OCI-LY3 (cell line): ENCODE measurements around the gene ANGPTL4.

Experiments
- H2AFZ ChIP-seq: fragments of 200-600, 300-600 bp; shearing (Covaris generic); 2 replicates; pipeline ENCODE4 v1.6.0; 2014; ENCODE audit warnings: antibody characterized with exemption, low read depth, low read length
- H3K27ac ChIP-seq: fragments of 200-600, 300-600 bp; sonication (generic); 2 replicates; pipeline ENCODE4 v1.5.1; 2014; ENCODE audit warnings: mild to moderate bottlenecking, low read length, moderate library complexity, mixed read lengths
- H3K27me3 ChIP-seq: fragments of 200-600, 300-600 bp; sonication (generic); 2 replicates; pipeline ENCODE4 v1.6.1; 2014; ENCODE audit warnings: low read depth, low read length, mixed read lengths
- H3K36me3 ChIP-seq: fragments of 200-600, 300-600 bp; sonication (generic); replicated peaks from 2 replicates; pipeline ENCODE3; 2014; ENCODE audit warnings: low read depth, low read length, mixed read lengths
- H3K4me1 ChIP-seq: fragments of 300-600, 200-600 bp; sonication (generic); 2 replicates; pipeline ENCODE4 v1.6.1; 2014; ENCODE audit warnings: low read length, mixed read lengths
- H3K4me2 ChIP-seq: fragments of 200-600, 300-600 bp; sonication (generic); 2 replicates; pipeline ENCODE4 v1.6.1; 2014; ENCODE audit warnings: low read length, mixed read lengths
- H3K4me3 ChIP-seq: fragments of 300-600, 200-600 bp; sonication (generic); 2 replicates; pipeline ENCODE4 v1.5.1; 2014; ENCODE audit warnings: antibody characterized with exemption, mild to moderate bottlenecking, low read length, moderate library complexity
- H3K79me2 ChIP-seq: fragments of 300-600, 200-600 bp; shearing (Covaris generic); 2 replicates; pipeline ENCODE4 v1.6.1; 2014; ENCODE audit warnings: mild to moderate bottlenecking, low read length, mixed read lengths
- H3K9ac ChIP-seq: fragments of 300-600, 200-600 bp; shearing (Covaris generic); 2 replicates; pipeline ENCODE4 v1.6.0; 2014; ENCODE audit warnings: mild to moderate bottlenecking, low read length, moderate library complexity
- H3K9me3 ChIP-seq: fragments of 200-600, 300-600 bp; shearing (Covaris generic); 2 replicates; pipeline ENCODE4 v1.6.1; 2014; ENCODE audit warnings: low read length, mixed read lengths; ENCODE audit not compliant: insufficient read depth
- H4K20me1 ChIP-seq: fragments of 200-600, 300-600 bp; sonication (generic); 2 replicates; pipeline ENCODE4 v1.6.1; 2016; ENCODE audit warnings: low read length, mixed read lengths; ENCODE audit not compliant: insufficient read depth
- CTCF ChIP-seq: fragments of 200-600, 300-600 bp; sonication (generic); IDR thresholded peaks from 2 replicates; pipeline ENCODE4 v1.5.1; 2014; ENCODE audit warnings: antibody characterized with exemption, low read length, low read depth
- EZH2phosphoT487 ChIP-seq: fragments of 200-600 bp; shearing (Covaris generic); IDR thresholded peaks from 2 replicates; pipeline ENCODE4 v1.6.1; 2018; ENCODE audit warnings: antibody characterized with exemption, mixed run types, low read depth

The ANGPTL4 gene

DNA sequence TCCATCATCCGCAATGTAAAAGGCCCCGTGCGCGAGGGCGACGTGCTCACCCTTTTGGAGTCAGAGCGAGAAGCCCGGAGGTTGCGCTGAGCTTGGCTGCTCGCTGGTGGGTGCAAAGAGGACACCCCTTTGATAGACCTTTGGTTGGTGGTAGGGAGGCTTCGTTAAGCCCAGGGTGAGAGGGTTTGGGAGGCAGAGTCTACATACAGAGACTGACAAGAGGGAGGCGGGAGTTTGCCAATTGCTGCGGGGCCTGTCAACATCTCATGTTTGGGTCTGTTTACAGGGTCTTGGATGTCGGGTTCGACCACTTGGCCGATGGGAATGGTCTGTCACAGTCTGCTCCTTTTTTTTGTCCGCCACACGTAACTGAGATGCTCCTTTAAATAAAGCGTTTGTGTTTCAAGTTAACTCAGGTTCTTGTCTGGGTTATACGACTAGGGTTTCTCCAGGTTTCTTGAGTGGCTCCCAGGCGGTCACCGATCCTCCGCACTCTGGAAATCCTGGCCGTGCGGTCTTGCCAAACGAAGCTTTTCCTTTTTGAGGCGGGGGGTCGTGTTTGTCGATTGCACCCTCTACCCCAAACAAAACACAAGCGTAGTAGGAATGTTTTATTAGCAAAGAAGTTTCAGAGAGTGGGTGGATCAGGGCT, 41.8 kb upstream of the ANGPTL4 start:
- H2AFZ ChIP-seq, result no peak overlapping the region
- H3K9ac ChIP-seq, result peak overlapping the region; percentile 90
- H3K27ac ChIP-seq, result peak overlapping the region; percentile 42
- H3K4me3 ChIP-seq, result peak overlapping the region; percentile 91
- no peaks in the 10 kb centered on the region for H3K27me3 ChIP-seq
- no peak for TF ChIP-seq EZH2phosphoT487
- TF ChIP-seq CTCF, result no peak
- peaks cover 23% of the 10 kb centered on the region for H3K4me1 ChIP-seq
- H3K9me3 ChIP-seq, result no peaks in the 10 kb centered on the region
- H3K4me2 ChIP-seq, result peak overlapping the region; percentile 97
- peaks cover 39% of the 10 kb centered on the region for H3K36me3 ChIP-seq
- peaks cover 15% of the 10 kb centered on the region for H4K20me1 ChIP-seq
- peaks cover 55% of the 10 kb centered on the region for H3K79me2 ChIP-seq

DNA sequence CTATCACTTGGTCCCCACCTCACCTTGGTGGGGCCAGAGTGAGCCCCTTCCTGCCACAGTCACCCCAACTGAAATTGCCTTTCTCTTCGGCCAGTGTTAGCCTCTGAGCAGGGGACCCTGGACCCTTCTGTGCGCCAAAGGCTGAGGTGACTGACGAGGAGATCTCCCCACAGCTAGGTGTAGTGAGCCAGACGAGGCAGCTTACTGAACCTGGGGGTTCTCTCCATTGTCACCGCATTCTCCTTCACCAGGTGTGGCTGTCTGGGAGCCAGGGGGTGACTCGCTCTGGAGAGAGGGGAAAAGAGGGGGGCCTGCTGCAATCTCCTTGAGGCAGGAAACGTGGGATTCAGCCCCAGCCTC, 41.3 kb upstream of the ANGPTL4 start:
- peaks cover 51% of the 10 kb centered on the region for H3K79me2 ChIP-seq
- H3K9me3 ChIP-seq, result no peaks in the 10 kb centered on the region
- no peak overlapping the region for H2AFZ ChIP-seq
- TF ChIP-seq EZH2phosphoT487 (no peak), CTCF (no peak)
- peaks cover 15% of the 10 kb centered on the region for H4K20me1 ChIP-seq
- H3K4me3 ChIP-seq, result peak overlapping the region; percentile 91
- no peak overlapping the region for H3K27ac ChIP-seq
- H3K9ac ChIP-seq, result peak overlapping the region; percentile 90
- peak overlapping the region; percentile 97 for H3K4me2 ChIP-seq
- H3K36me3 ChIP-seq, result peaks cover 37% of the 10 kb centered on the region
- H3K4me1 ChIP-seq, result peaks cover 23% of the 10 kb centered on the region
- no peaks in the 10 kb centered on the region for H3K27me3 ChIP-seq

DNA sequence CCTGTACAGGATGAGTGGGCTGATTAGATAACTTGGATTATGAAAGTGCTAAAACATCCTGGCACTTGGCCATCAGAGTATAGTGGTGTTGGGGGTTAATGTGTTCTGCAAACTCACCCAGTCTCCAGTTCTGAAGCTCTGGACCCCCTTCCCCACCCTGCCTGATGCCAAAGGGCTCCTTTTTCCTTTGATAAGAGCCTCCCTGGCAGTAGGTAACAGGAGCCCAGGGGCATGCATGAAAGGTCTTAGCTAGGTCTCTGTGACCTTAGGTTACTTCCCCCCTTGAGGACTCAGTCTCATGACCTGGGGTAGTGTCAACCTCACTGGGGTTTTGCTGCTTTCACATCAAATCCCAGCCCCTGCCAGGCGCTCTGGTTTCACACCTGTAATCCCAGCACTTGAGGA, 40.2 kb upstream of the ANGPTL4 start:
- Histone ChIP-seq H3K36me3 (peaks cover 35% of the 10 kb centered on the region), H3K27me3 (no peaks in the 10 kb centered on the region), H3K4me1 (peaks cover 23% of the 10 kb centered on the region), H3K9ac (no peak overlapping the region), H3K4me2 (no peak overlapping the region), H3K4me3 (no peak overlapping the region), H2AFZ (no peak overlapping the region), H3K79me2 (peaks cover 46% of the 10 kb centered on the region), H3K27ac (no peak overlapping the region), H3K9me3 (no peaks in the 10 kb centered on the region), H4K20me1 (peaks cover 15% of the 10 kb centered on the region)
- TF ChIP-seq EZH2phosphoT487 (no peak), CTCF (no peak)

DNA sequence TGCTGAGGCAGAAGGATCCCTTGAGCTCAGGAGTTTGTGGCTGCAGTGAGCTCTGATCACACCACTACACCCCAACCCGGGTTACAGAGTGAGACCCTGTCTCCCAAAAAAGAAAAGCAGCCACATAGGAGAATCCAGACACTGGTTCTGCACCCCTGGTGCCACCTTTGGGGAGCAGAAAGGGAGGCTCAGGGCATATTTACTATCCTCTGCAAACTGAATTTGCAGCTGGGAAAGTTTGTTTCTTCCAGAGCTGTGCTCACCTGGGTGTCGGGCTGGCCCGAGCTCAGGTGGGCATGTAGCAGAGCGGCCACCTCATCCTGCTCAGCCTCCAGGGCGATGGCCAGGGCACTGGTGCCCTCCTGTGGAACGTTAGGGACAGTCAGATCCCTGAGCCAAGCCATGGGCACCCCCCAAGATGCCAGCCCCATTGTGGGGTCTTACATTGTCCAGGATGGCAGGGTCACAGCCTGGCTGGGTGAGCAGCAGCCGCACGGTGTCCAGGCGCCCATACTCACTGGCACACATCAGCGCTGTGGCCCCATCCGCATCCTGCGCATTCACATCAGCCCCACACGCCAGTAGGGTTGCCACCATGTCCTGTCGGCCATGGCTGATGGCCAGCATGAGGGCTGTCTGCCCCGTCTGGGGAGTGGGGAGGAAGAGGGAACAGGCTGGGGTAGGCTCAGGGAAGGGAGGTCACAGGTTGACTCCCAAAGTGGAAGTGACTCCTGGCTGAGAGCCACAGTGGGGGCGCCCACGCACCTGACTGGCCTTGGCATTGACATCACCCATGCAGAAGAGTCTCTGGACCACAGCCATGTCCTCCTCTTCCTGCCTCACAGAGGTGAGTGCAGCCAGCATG, 39.5 kb upstream of the ANGPTL4 start:
- Histone ChIP-seq H3K79me2 (peaks cover 41% of the 10 kb centered on the region), H3K36me3 (peaks cover 32% of the 10 kb centered on the region), H3K9me3 (no peaks in the 10 kb centered on the region), H4K20me1 (peaks cover 15% of the 10 kb centered on the region), H3K4me2 (no peak overlapping the region), H3K27me3 (no peaks in the 10 kb centered on the region), H3K4me3 (no peak overlapping the region), H3K4me1 (peaks cover 23% of the 10 kb centered on the region), H3K9ac (no peak overlapping the region), H2AFZ (no peak overlapping the region), H3K27ac (no peak overlapping the region)
- TF ChIP-seq CTCF (peak; percentile 5; the same call in 1 of the 2 replicates), EZH2phosphoT487 (no peak)
